ENCODE results near the gene DCST1. TPM values are rescaled to one million over a fixed set of nuclear protein-coding genes. Genes with fewer than 3 reads are reported as not detected.
A peak's percentile ranks its signal among the peaks of the same experiment; 100 is the strongest.

The DCST1 gene
- polyA plus RNA-seq, 3 donors: 0.05 TPM; not detected in 2

DNA sequence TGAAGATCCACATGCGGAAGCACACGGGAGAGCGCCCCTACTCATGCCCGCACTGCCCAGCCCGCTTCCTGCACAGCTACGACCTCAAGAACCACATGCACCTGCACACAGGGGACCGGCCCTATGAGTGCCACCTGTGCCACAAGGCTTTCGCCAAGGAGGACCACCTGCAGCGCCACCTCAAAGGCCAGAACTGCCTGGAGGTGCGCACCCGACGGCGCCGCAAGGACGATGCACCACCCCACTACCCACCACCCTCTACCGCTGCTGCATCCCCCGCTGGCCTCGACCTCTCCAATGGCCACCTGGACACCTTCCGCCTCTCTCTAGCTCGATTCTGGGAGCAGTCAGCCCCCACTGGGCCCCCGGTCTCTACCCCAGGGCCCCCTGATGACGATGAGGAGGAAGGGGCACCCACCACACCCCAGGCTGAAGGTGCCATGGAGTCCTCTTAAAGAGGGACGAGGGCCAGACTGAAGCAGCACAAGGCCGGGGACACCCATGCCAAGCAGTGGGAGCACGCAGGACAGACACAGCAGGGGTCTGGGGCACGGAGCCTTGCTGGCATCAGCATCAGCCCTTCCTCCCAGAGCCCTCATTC, 17.3 kb upstream of the DCST1 start:
- Mint-ChIP-seq H3K27me3 (ENCODE audit: low read depth in 3 of 3) (peaks cover 0 to 3% (median 0%) of the 10 kb centered on the region in 3 donors), H3K4me3 (peak overlapping the region in 1 of 2 donors; percentile 26), H3K36me3 (peaks cover 43 to 63% of the 10 kb centered on the region in 2 donors), H3K27ac (peak overlapping the region; percentile 33 to 92 (median 70)), H3K4me1 (peaks cover 70% of the 10 kb centered on the region), H3K9me3 (peaks cover 0 to 2% (median 0%) of the 10 kb centered on the region in 7 donors)
- peak overlapping the region; percentile 2 to 56 for H3K27ac ChIP-seq (ENCODE audit: low read depth in 1 of 2, low read length in 2 of 2)
- no peaks in the 10 kb centered on the region for H3K27me3 ChIP-seq (ENCODE audit: control insufficient read depth in 2 of 2, insufficient read depth in 2 of 2, low read length in 2 of 2)
- no peak overlapping the region for H2AFZ ChIP-seq (ENCODE audit: insufficient read depth, low read depth, low read length, poor library complexity, severe bottlenecking)
- intact Hi-C loops (cut with micrococcal nuclease): loop anchor here (2.0 to 5.0 kb wide), 4 partner anchors 14 to 54 kb away; partner anchors contain the start of genes FLAD1 (in 1 of the 2), PYGO2 (in 1 of the 2) and ZBTB7B (in 1 of the 2)
- TF ChIP-seq CTCF (IDR thresholded peaks at IDR 0.05): no peak
- 46% methylated on average over 20 of the region's 26 CpGs for WGBS (ENCODE audit: insufficient coverage)
- peaks cover 46 to 50% of the 10 kb centered on the region in 2 donors for H3K36me3 ChIP-seq (replicated peaks in 1 of 2; ENCODE audit: control insufficient read depth in 1 of 2, insufficient read depth in 2 of 2, low read length in 2 of 2)
- H3K4me1 ChIP-seq (ENCODE audit: control insufficient read depth in 1 of 2, insufficient read depth in 2 of 2, low read length in 2 of 2): peaks cover 67 to 72% of the 10 kb centered on the region in 2 donors
- peaks cover 65% of the 10 kb centered on the region for H3K79me2 ChIP-seq (ENCODE audit: insufficient read depth, low read length)
- H3K4me2 ChIP-seq (replicated peaks; ENCODE audit: extremely low read depth, low read length, poor library complexity, severe bottlenecking): peak overlapping the region; percentile 78
- H3K9me3 ChIP-seq (replicated peaks in 1 of 2; ENCODE audit: control insufficient read depth in 1 of 2, insufficient read depth in 1 of 2, low read length in 2 of 2): no peaks in the 10 kb centered on the region
- peak overlapping the region in 1 of 3 experiments; percentile 68 for H3K4me3 ChIP-seq (replicated peaks in 1 of 3; ENCODE audit: low read depth in 2 of 3, low read length in 3 of 3)
- H4K20me1 ChIP-seq (ENCODE audit: insufficient read depth, low read length): peaks cover 98% of the 10 kb centered on the region
- no peak for DNase-seq
- no peak overlapping the region for H3K9ac ChIP-seq (ENCODE audit: insufficient read depth, low read length, poor library complexity, severe bottlenecking)

- DNase-seq: peak; percentile 82 to 89 (median 87)
- peaks cover 46 to 48% of the 10 kb centered on the region in 2 donors for H3K36me3 ChIP-seq (replicated peaks in 1 of 2; ENCODE audit: control insufficient read depth in 1 of 2, insufficient read depth in 2 of 2, low read length in 2 of 2)
- Mint-ChIP-seq H3K27me3 (ENCODE audit: low read depth in 3 of 3) (peaks cover 0 to 5% (median 2%) of the 10 kb centered on the region in 3 donors), H3K4me3 (peak overlapping the region; percentile 59 to 61), H3K9me3 (peaks cover 0 to 2% (median 0%) of the 10 kb centered on the region in 7 donors), H3K27ac (peak overlapping the region; percentile 18 to 87 (median 60)), H3K36me3 (peaks cover 43 to 64% of the 10 kb centered on the region in 2 donors), H3K4me1 (peaks cover 68% of the 10 kb centered on the region)
- peaks cover 55% of the 10 kb centered on the region for H3K79me2 ChIP-seq (ENCODE audit: insufficient read depth, low read length)
- H3K27me3 ChIP-seq (ENCODE audit: control insufficient read depth in 2 of 2, insufficient read depth in 2 of 2, low read length in 2 of 2): no peaks in the 10 kb centered on the region
- no peak overlapping the region for H2AFZ ChIP-seq (ENCODE audit: insufficient read depth, low read depth, low read length, poor library complexity, severe bottlenecking)
- H4K20me1 ChIP-seq (ENCODE audit: insufficient read depth, low read length): peaks cover 94% of the 10 kb centered on the region
- H3K9ac ChIP-seq (ENCODE audit: insufficient read depth, low read length, poor library complexity, severe bottlenecking): peak overlapping the region; percentile 43
- peak overlapping the region; percentile 78 for H3K4me2 ChIP-seq (replicated peaks; ENCODE audit: extremely low read depth, low read length, poor library complexity, severe bottlenecking)
- H3K27ac ChIP-seq (ENCODE audit: low read depth in 1 of 2, low read length in 2 of 2): peak overlapping the region; percentile 53 to 56
- H3K4me1 ChIP-seq (ENCODE audit: control insufficient read depth in 1 of 2, insufficient read depth in 2 of 2, low read length in 2 of 2): peaks cover 60 to 66% of the 10 kb centered on the region in 2 donors
- intact Hi-C loops (cut with micrococcal nuclease): loop anchor here (2.0 to 5.0 kb wide), 4 partner anchors 14 to 55 kb away; partner anchors contain the start of genes FLAD1 (in 1 of the 2), PYGO2 (in 1 of the 2) and ZBTB7B (in 1 of the 2)
- TF ChIP-seq CTCF (IDR thresholded peaks at IDR 0.05): peak; percentile 100
- no peaks in the 10 kb centered on the region for H3K9me3 ChIP-seq (replicated peaks in 1 of 2; ENCODE audit: control insufficient read depth in 1 of 2, insufficient read depth in 1 of 2, low read length in 2 of 2)
- peak overlapping the region; percentile 2 to 68 (median 23) for H3K4me3 ChIP-seq (replicated peaks in 1 of 3; ENCODE audit: low read depth in 2 of 3, low read length in 3 of 3)
- WGBS (ENCODE audit: insufficient coverage): 0% methylated on average over 32 of the region's 49 CpGs
Measured at GRCh38 chr1:155017041-155017945, 16.3 kb upstream of the DCST1 start.

All from CD14-positive monocyte (primary cell).